NCI-H748 (cell line): ENCODE results near the gene BARX1.

Experiments
- DNase-seq: peaks from one replicate; lab custom pipeline; 2025; ENCODE audit not compliant: unreplicated experiment; lab: John Stamatoyannopoulos, UW

BARX1 gene

GRCh38 chr9:93902780-93903655 lies 52.1 kb downstream of the BARX1 start:
- DNase-seq: no peak

DNA sequence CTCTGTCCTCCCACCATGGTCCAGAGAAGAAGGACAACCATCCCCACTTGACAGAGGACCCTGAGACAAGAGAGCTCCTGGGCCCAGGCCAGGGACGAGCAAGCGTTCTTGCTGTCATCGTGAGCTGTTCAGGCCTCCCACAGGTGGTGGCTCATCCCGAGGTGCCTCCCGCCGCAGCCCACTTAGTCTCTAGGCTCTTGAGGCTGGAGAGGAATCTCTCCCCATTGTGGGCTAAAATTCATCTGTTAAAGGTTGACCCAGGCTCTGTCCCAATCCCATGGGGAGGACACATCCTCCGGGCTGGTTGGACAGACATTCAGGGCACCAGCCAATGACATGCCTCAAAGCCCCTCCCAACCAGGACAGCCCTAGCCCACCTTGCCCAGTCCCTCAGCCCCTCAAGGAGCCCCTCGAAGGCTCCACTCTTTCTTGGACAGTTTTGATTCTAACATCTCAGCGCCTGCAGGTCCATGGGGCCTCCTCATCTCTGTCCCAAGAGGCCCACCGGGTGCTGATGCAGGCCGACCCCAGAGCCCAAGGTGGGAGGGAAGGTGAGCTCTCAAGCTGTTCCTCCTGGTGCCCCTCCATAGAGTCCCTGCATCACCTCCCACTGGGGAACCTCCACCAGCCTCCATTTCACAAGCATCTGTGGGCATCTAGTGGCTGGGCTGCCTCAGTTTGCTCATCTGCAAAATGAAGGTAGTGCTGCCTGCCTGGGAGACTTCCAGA lies 52.9 kb downstream of the BARX1 start:
- DNase-seq: no peak
